Liver (tissue), 9 donors: ENCODE data around the gene COMP. TPM values are rescaled to one million over a fixed set of nuclear protein-coding genes. Genes with fewer than 3 reads are reported as not detected.

Experiments
- DNase-seq: peaks from one replicate; pipeline ENCODE4 v3.0.0-alpha.2; 2017; ENCODE audit warnings: low spot score
- H3K27ac ChIP-seq, 2 donors: one replicate each; pipeline ENCODE4 v1.7.0; 2013; ENCODE audit warnings: inconsistent platforms in 2 of 2, low read length in 2 of 2, control low read depth in 1 of 2, low read depth in 1 of 2, mild to moderate bottlenecking in 1 of 2
- H3K27me3 ChIP-seq, 4 donors: one replicate each; pipeline versions ENCODE4 v1.6.1 to v1.7.0; 2013; ENCODE audit warnings: low read length in 3 of 4, inconsistent platforms in 1 of 4, mild to moderate bottlenecking in 1 of 4, moderate library complexity in 1 of 4; ENCODE audit not compliant: control insufficient read depth in 4 of 4, insufficient read depth in 4 of 4
- H3K36me3 ChIP-seq, 4 donors: one replicate each; pipeline versions ENCODE4 v1.6.1 to v1.7.0; 2013; ENCODE audit warnings: low read length in 3 of 4, mild to moderate bottlenecking in 3 of 4, low read depth in 1 of 4, moderate library complexity in 1 of 4; ENCODE audit not compliant: control insufficient read depth in 4 of 4, insufficient read depth in 3 of 4
- H3K4me1 ChIP-seq, 4 donors: one replicate each; pipeline versions ENCODE4 v1.6.1 to v1.7.0; 2013; ENCODE audit warnings: low read length in 3 of 4, mild to moderate bottlenecking in 3 of 4, moderate library complexity in 1 of 4; ENCODE audit not compliant: control insufficient read depth in 4 of 4, insufficient read depth in 4 of 4
- H3K4me3 ChIP-seq, 3 donors: one replicate each; pipeline versions ENCODE4 v1.6.1 to v1.7.0; 2013; ENCODE audit warnings: low read length in 3 of 3, control low read depth in 1 of 3, low read depth in 1 of 3, mild to moderate bottlenecking in 1 of 3
- H3K9ac ChIP-seq, 2 donors: one replicate each; pipeline ENCODE4 v1.7.0; 2013; ENCODE audit warnings: low read length in 2 of 2, mild to moderate bottlenecking in 2 of 2, moderate library complexity in 2 of 2, control low read depth in 1 of 2, low read depth in 1 of 2
- H3K9me3 ChIP-seq, 4 donors: one replicate each; pipeline versions ENCODE4 v1.6.1 to v1.7.0; 2013; ENCODE audit warnings: low read length in 3 of 4; ENCODE audit not compliant: control insufficient read depth in 4 of 4
- EGR1 ChIP-seq, 2 donors: IDR thresholded peaks; 2 replicates each; pipeline ENCODE4 v1.6.1; 2016 to 2018; ENCODE audit warnings: antibody characterized with exemption in 2 of 2, low read depth in 2 of 2
- FOXA1 ChIP-seq: IDR thresholded peaks from 2 replicates; pipeline ENCODE4 v1.6.1; 2016; ENCODE audit warnings: antibody characterized with exemption
- FOXA2 ChIP-seq: IDR thresholded peaks from 2 replicates; pipeline ENCODE4 v1.6.1; 2016; ENCODE audit warnings: antibody characterized with exemption
- HNF4A ChIP-seq, 2 donors: conservative IDR thresholded peaks; 2 replicates each; pipeline ENCODE4 v1.6.1; 2016; ENCODE audit warnings: antibody characterized with exemption in 2 of 2, mild to moderate bottlenecking in 2 of 2
- HNF4G ChIP-seq: IDR thresholded peaks from 2 replicates; pipeline ENCODE4 v1.6.1; 2016; ENCODE audit warnings: antibody characterized with exemption
- JUND ChIP-seq, 2 donors: IDR thresholded peaks; 2 replicates each; pipeline ENCODE4 v1.6.1; 2016; ENCODE audit warnings: antibody characterized with exemption in 2 of 2
- NR2F2 ChIP-seq: IDR thresholded peaks from 2 replicates; pipeline ENCODE4 v1.6.1; 2016; ENCODE audit warnings: antibody characterized with exemption
- RAD21 ChIP-seq, 2 donors: IDR thresholded peaks; 2 replicates each; pipeline ENCODE4 v1.6.1; 2016; ENCODE audit warnings: antibody characterized with exemption in 2 of 2, mild to moderate bottlenecking in 2 of 2
- RXRA ChIP-seq, 2 donors: IDR thresholded peaks; 2 replicates each; pipeline ENCODE4 v1.6.1; 2017 to 2018; ENCODE audit warnings: antibody characterized with exemption in 2 of 2, mild to moderate bottlenecking in 1 of 2
- SP1 ChIP-seq: IDR thresholded peaks from 2 replicates; pipeline ENCODE4 v1.6.1; 2018; ENCODE audit warnings: antibody characterized with exemption, mild to moderate bottlenecking
- TAF1 ChIP-seq: conservative IDR thresholded peaks from 2 replicates; pipeline ENCODE4 v1.6.1; 2016; ENCODE audit warnings: antibody characterized with exemption, mild to moderate bottlenecking
- YY1 ChIP-seq: IDR thresholded peaks from 2 replicates; pipeline ENCODE4 v1.6.1; 2016; ENCODE audit warnings: antibody characterized with exemption, mild to moderate bottlenecking
- WGBS: extraction: QIAGEN DNeasy Blood & Tissue Kit; methylation state at CpG from one replicate; pipeline ENCODE4 v1.1.7; 2013; 5-methylcytosine and 5-hydroxymethylcytosine counted together
- polyA plus RNA-seq, 2 donors: library from polyadenylated mRNA; stranded (reverse) in 1 of 2; unstranded in 1 of 2; fragments of 200-250 nt in 1 of 2; fragments of >200 nt in 1 of 2; fragmentation: Nextera tagmentation in 1 of 2; extraction: Ambion mirVana in 1 of 2; gene quantifications; one replicate each; pipeline versions ENCODE4 v1.2.1 to v1.2.3, GENCODE V29; 2013 to 2015
- total RNA-seq, 2 donors: library from RNA; depleted of rRNA; stranded (reverse); fragments of >200 nt; gene quantifications; one replicate each; pipeline ENCODE4 v1.2.3, GENCODE V29; 2014
- TF ChIP-seq, protein P1 (sequence below): fragments of 150-350 bp; IDR thresholded peaks from 2 replicates; pipeline ENCODE4 v1.5.1; 2017; ENCODE audit warnings: improper control_type of control experiment, low read depth, low read length; ENCODE audit not compliant: missing input control
- TF ChIP-seq, protein P2 (sequence below): IDR thresholded peaks from 2 replicates; pipeline ENCODE4 v1.6.1; 2016; ENCODE audit warnings: antibody characterized with exemption
- TF ChIP-seq, protein P3 (sequence below): IDR thresholded peaks from 2 replicates; pipeline ENCODE4 v1.6.1; 2016; ENCODE audit warnings: antibody characterized with exemption
- TF ChIP-seq, protein P4 (sequence below): IDR thresholded peaks from 2 replicates; pipeline ENCODE4 v1.6.1; 2016; ENCODE audit warnings: antibody characterized with exemption, mild to moderate bottlenecking
- donor health status: healthy.
- donor health status: healthy.
- donor health status: healthy.
- donor health status: healthy.
- donor health status: healthy.

Gene COMP
- total and polyA plus RNA-seq, 4 donors: 0.03 to 0.17 TPM; not detected in 2

DNA sequence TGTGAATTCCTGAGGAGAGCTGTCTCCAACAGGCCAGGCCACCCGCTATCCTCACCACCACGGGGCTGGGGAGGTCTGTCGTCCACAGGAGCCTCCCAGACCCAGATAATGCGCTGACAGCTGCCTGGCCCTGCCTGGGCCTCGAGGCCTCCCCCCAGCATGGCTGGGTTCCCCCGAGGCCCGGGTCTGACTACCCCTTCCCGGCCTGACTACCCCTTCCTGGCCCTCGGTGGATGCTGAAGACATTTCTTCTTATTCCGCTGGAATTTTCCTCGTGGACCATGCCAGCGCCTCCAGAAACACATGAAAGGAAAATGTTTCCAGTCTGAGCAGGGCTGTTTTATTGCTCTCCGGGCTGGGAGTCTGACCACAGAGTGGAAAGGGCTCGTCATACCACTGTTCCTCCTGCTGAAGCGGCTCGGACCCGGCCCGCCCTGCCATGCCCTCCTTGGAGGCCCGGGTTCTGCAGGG, 16.8 kb upstream of the COMP start (continued):
- TF ChIP-seq, protein P1, sequence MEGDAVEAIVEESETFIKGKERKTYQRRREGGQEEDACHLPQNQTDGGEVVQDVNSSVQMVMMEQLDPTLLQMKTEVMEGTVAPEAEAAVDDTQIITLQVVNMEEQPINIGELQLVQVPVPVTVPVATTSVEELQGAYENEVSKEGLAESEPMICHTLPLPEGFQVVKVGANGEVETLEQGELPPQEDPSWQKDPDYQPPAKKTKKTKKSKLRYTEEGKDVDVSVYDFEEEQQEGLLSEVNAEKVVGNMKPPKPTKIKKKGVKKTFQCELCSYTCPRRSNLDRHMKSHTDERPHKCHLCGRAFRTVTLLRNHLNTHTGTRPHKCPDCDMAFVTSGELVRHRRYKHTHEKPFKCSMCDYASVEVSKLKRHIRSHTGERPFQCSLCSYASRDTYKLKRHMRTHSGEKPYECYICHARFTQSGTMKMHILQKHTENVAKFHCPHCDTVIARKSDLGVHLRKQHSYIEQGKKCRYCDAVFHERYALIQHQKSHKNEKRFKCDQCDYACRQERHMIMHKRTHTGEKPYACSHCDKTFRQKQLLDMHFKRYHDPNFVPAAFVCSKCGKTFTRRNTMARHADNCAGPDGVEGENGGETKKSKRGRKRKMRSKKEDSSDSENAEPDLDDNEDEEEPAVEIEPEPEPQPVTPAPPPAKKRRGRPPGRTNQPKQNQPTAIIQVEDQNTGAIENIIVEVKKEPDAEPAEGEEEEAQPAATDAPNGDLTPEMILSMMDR: no peak
- TF ChIP-seq YY1 (no peak), RXRA (IDR thresholded peaks at IDR 0.05) (no peak), FOXA1 (no peak)

DNA sequence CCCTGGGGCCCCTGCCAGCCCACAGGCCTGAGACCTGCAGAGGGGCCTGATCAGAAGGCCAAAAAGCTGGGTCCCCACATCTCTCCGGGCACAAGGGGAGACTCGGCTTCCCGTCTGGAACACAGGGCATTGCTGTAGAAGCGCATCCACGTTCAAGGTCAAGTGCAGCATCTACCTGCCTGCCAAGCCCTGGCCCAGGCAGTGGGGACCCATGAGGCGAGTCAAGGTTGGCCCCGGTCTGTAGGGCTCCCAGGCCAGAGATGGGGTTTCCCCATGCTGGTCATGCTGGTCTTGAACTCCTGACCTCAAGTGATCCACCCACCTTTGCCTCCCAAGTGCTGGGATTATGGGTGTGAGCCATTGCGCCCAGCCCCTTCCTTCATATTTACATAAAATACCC, 13.5 kb upstream of the COMP start:
- WGBS: 95% methylated on average over 8 of the region's 8 CpGs
- Histone ChIP-seq H3K36me3 (no peaks in the 10 kb centered on the region), H3K4me1 (no peaks in the 10 kb centered on the region), H3K9me3 (no peaks in the 10 kb centered on the region), H3K9ac (no peak overlapping the region), H3K27me3 (no peaks in the 10 kb centered on the region), H3K4me3 (no peak overlapping the region), H3K27ac (no peak overlapping the region)
- TF ChIP-seq FOXA1 (no peak), JUND (IDR thresholded peaks at IDR 0.05) (no peak), EGR1 (IDR thresholded peaks at IDR 0.05; ENCODE audit: low read depth in 2 of 2) (no peak), NR2F2 (no peak), TAF1 (no peak), FOXA2 (no peak), RXRA (IDR thresholded peaks at IDR 0.05) (no peak), HNF4A (conservative IDR thresholded peaks at IDR 0.05) (no peak), SP1 (no peak), YY1 (no peak), HNF4G (no peak)
- TF ChIP-seq, protein P1: no peak
- TF ChIP-seq, protein P2, sequence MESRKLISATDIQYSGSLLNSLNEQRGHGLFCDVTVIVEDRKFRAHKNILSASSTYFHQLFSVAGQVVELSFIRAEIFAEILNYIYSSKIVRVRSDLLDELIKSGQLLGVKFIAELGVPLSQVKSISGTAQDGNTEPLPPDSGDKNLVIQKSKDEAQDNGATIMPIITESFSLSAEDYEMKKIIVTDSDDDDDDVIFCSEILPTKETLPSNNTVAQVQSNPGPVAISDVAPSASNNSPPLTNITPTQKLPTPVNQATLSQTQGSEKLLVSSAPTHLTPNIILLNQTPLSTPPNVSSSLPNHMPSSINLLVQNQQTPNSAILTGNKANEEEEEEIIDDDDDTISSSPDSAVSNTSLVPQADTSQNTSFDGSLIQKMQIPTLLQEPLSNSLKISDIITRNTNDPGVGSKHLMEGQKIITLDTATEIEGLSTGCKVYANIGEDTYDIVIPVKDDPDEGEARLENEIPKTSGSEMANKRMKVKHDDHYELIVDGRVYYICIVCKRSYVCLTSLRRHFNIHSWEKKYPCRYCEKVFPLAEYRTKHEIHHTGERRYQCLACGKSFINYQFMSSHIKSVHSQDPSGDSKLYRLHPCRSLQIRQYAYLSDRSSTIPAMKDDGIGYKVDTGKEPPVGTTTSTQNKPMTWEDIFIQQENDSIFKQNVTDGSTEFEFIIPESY: no peak
- TF ChIP-seq, protein P3, sequence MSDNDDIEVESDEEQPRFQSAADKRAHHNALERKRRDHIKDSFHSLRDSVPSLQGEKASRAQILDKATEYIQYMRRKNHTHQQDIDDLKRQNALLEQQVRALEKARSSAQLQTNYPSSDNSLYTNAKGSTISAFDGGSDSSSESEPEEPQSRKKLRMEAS: no peak
- no peak for DNase-seq

DNA sequence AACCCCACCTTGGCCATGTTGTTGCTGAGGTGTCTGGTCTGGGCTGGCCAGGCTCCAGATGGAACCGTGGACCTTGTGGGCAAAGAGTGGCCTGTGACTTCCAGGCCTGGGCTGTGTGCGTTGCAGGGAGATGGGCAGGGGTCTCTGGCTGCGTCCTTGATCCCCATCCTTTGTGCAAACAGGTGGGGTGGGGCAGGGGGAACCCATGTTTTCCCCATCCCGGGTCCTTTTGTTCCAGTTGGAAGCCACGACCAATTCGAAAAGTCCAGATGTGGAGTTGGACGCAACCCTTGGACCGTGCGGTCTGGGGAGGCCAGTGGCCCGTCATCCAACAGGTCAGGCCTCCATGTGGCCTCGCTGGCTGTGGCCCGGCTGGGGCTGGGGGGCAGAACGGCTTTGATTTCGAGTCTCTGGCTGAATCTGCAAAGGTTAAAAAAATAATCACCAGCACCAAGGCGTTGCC, 13.1 kb upstream of the COMP start:
- Histone ChIP-seq H3K9ac (no peak overlapping the region), H3K4me1 (no peaks in the 10 kb centered on the region), H3K27me3 (no peaks in the 10 kb centered on the region), H3K36me3 (no peaks in the 10 kb centered on the region), H3K27ac (no peak overlapping the region), H3K4me3 (no peak overlapping the region), H3K9me3 (no peaks in the 10 kb centered on the region)
- TF ChIP-seq, protein P4, sequence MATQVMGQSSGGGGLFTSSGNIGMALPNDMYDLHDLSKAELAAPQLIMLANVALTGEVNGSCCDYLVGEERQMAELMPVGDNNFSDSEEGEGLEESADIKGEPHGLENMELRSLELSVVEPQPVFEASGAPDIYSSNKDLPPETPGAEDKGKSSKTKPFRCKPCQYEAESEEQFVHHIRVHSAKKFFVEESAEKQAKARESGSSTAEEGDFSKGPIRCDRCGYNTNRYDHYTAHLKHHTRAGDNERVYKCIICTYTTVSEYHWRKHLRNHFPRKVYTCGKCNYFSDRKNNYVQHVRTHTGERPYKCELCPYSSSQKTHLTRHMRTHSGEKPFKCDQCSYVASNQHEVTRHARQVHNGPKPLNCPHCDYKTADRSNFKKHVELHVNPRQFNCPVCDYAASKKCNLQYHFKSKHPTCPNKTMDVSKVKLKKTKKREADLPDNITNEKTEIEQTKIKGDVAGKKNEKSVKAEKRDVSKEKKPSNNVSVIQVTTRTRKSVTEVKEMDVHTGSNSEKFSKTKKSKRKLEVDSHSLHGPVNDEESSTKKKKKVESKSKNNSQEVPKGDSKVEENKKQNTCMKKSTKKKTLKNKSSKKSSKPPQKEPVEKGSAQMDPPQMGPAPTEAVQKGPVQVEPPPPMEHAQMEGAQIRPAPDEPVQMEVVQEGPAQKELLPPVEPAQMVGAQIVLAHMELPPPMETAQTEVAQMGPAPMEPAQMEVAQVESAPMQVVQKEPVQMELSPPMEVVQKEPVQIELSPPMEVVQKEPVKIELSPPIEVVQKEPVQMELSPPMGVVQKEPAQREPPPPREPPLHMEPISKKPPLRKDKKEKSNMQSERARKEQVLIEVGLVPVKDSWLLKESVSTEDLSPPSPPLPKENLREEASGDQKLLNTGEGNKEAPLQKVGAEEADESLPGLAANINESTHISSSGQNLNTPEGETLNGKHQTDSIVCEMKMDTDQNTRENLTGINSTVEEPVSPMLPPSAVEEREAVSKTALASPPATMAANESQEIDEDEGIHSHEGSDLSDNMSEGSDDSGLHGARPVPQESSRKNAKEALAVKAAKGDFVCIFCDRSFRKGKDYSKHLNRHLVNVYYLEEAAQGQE: no peak
- TF ChIP-seq TAF1: no peak
- no peak for TF ChIP-seq JUND (IDR thresholded peaks at IDR 0.05)
- no peak for TF ChIP-seq RXRA (IDR thresholded peaks at IDR 0.05)
- no peak for TF ChIP-seq SP1
- TF ChIP-seq RAD21 (IDR thresholded peaks at IDR 0.05): no peak
- 92% methylated on average over 15 of the region's 15 CpGs for WGBS
- DNase-seq: no peak
